CMK (cell line): ENCODE data around the gene RIMBP2.

ENCODE experiments used
- DNase-seq: peaks from one replicate; pipeline ENCODE4 v3.0.0-alpha.2; 2010; ENCODE audit warnings: low read depth

The RIMBP2 gene

DNA sequence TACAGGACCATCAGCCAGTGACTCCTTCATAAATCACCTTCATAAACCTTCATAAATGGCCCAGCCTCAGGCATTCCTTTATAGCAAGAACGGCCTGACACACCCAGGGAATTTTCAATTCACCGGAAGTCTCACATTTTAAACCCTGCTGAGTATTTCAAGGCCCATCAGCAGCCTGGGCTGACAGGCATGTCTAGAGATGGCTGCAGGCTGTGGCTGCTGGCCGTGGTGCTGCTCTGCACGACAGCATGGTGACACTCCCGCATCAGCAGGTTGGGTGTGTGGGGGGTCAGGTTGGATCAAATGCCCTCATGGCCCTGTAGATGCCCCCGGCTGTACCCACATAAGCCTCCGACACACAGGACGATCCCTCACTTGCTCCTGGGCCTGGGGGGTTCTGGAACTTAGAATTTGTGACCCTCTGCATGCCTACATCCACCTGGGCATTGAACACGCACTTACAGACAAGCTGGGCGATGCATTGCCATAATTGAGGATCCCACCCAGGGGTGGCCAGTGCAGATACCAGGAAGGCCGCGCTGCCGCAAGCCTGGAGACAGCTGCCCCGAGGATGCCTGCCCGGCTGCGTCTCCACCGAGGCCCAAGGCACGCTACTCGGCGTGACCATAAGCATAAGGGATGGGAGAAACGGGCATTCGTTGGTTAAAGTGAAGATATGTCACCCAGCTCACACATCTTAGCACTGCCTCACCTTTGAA, 254.1 kb downstream of the RIMBP2 start:
- no peak for DNase-seq

DNA sequence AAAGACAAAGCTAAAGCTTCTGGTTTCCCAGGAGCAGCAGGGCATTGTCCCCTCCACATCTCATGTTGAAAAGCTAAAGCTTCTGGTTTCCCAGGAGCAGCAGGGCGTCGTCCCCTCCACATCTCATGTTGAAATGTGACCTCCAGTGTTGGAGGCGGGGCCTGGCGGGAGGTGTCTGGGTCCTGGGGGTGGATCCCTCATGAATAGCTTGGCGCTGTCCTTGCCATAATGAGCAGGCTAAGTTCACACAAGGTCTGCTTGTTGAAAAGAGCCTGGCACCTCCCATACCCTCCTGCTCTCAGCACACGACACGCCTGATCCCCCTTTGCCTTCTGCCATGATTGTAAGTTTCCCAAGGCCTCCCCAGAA, 254.7 kb downstream of the RIMBP2 start:
- DNase-seq = no peak

- no peak for DNase-seq
These were observed 255.3 kb downstream of the RIMBP2 start for GRCh38 chr12:130460611-130461446.

GRCh38 chr12:130459916-130460315, 256.2 kb downstream of the RIMBP2 start:
- no peak for DNase-seq

- no peak for DNase-seq
These were observed 257.8 kb downstream of the RIMBP2 start for GRCh38 chr12:130458341-130458740.

- DNase-seq = no peak
These were observed 258.9 kb downstream of the RIMBP2 start for GRCh38 chr12:130457215-130457614.

GRCh38 chr12:130456375-130457199, 259.5 kb downstream of the RIMBP2 start:
- no peak for DNase-seq

- DNase-seq = no peak
These were observed 260.9 kb downstream of the RIMBP2 start for GRCh38 chr12:130455161-130455560.

GRCh38 chr12:130454296-130454695, 261.8 kb downstream of the RIMBP2 start:
- DNase-seq = no peak

DNA sequence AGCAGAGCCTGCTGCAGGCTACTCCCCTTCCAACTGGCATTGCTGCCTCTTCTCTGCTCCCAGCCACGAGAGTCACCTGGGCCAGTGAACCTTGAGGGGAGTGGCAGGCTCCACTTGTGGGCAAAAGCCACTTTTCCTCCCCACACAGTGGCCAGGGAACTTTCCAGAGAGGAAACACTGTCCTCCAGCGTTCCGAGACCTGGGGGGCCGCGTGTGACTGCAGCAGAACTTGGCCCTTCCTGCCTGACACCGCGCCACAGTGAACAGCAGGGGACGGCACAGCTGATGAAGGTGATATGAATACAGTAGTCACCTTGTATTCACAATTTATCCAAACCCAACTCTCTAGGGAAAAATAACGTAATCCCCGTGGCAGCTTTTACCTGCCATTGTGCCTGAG, 263.6 kb downstream of the RIMBP2 start:
- DNase-seq = no peak

DNA sequence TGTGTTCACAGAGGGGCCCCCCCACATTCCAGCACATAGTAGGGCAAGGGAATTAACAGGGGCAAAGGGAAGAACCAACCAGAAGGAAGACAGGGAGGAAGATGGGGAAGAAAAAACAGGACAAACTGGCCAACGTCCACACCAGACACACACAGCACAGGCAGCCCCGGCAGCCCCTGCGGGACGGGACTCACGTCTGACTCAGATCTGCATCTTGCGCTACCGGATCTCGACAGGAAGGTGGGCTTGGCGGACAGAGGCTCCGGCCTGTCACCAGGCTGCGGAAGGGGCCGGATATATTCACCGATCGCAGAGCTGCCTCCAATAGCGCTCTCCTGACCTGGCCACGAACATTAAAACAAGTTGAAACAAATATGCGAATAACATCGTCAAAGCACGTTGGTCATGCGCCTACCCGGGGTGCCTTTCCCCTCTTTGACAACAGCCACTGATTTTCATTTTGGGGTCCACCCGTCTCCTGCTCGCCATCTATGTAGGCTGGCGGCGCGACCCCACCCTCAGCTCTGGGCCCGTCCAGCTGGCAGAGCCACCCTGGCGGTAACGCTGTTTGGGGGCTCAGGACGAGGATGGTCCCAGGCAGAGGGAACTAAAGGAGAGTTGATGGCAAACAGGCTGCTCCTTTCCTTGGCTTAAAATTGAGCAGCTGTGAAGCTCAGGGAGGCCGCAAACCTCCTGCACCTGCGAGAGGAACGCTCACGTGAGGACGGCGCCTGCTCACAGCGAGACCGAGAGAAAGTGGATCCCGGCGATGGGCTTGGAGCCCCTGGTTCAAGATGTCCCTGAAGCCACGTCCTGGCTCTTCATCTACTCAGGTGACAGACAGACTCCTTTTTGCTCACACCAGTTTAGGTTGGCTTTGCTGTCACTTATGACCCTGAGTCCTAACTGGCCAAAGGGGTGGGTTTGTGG, 264.8 kb downstream of the RIMBP2 start:
- DNase-seq = no peak

- DNase-seq = no peak
These were observed 266.8 kb downstream of the RIMBP2 start for GRCh38 chr12:130449291-130449690.

- DNase-seq = no peak
These were observed 267.9 kb downstream of the RIMBP2 start for GRCh38 chr12:130448044-130448821.

- no peak for DNase-seq
These were observed 268.5 kb downstream of the RIMBP2 start for GRCh38 chr12:130447655-130447965.

DNA sequence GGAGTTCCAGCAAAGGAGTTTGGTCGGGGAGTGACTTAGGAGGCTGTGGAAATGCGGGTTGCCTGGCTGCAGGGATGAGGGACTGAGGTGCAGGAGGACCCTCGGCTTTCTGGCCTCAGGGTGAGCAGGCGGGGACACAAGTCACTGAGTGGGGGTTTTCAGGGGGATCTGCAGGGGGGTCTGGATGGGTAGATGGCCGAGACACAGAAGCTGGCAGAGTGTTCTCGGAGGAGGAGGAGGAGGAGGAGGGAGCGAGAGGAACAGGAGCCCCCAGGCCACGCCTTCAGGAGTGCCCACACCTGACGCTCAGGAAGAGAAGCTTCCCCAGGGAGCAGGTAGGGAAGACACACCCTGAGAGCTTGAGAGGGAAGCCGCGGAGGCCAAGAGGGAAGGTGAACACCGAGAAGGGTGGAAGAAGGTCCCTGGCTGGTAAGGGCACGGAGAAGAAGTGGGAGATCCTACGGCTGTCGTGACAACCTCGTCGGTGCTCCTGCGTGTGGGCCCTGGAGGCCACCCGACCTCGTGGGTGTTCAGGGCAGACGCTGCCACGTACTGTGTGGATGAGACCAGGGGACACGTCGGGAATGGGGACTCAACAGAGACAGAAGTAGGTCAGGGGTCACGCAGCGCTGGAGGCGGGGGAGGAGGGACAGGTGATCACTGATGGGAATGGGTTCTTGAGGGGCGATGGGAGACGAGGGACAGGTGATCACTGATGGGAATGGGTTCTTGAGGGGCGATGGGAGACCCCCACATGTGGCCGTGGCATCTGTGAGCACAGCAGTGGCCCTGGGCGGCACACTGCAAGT, 269.0 kb downstream of the RIMBP2 start:
- no peak for DNase-seq

DNA sequence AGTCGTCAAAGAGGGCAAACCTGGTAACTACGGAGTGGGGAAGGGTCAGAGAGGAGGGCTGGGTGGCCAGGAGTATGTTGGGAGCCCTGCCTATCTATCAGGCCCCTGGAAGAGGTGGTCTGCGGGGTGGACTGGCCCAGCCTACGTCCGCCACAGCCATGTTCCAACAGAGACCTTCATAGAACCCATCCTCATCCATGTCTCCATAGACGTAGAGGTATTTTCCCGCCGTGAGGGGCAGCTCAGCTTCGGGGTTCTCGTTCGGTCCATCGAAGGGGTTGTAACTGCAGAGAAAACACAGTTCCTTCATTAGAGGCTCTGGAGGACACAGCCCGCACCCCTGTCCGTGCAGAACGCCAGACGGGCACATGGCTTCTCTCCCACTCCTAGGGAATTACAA, 271.1 kb downstream of the RIMBP2 start:
- no peak for DNase-seq

DNA sequence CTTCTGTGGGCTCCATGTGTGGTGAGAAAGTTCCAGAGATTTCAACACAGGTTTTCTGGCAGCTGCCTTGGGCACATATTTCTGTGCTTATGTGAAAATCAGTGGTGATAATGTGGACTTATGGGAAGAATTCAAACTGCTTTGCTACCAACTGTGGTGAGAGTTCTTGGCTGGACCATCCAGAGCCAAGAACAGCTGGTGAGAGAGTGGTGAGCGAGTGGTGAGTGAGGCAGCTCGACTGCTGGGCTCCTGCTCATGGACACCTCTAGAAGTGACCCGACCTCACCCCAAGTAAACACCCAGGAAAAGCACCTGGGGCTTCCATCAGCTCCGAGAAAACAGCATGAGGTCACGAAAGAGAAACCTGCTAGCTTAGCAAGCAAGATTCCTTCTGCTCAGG, 272.0 kb downstream of the RIMBP2 start:
- no peak for DNase-seq

DNA sequence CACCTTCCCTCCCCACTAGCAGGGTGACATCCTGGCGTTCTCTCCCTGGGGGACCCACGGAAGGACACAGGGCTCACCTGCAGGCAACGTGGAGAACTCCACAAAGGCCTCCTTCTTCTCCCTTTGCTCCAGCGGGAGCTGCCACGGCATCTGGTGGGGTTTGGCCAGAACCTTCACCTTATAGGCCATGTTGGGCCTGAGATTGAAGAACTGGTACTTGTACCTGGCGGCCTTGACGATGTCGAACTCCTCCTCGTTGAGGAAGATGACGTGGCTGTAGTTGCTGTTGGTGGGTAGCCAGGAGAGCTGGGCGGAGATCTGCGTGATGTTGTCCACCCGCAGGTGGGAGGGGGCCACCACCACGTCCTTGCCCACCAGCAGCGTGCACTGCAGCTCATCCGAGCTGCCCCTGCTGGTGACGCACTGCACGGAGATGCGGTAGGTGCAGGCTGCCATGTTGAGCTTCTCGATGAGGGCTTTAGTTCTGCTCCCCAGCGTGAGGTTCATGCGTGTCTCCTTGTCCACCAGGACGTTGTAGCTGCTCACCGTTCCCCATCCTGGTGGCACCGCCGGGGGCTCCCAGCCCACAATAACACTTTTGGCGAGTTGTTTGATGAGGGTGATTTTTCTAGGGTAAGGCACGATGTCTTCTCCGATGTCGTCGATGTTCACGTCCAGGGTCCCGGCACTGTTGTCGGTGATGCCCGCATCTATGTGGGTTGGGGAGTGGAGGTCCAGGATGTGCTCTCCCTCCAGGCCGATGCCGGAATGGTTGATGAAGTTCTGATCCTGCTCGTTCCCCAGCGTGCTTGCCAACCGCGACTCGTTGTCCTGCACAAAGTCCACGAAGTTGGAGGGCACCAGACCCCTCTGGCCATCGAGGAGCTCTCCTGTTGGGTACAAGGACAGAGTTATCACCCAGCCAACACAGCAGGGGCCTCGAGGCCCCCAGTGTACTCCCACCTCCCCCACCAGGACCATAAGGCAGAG, 274.0 kb downstream of the RIMBP2 start:
- DNase-seq = no peak
